Measurements from ENCODE around the gene ZSWIM6. TPM values are rescaled to one million over a fixed set of nuclear protein-coding genes. Genes with fewer than 3 reads are reported as not detected.

The ZSWIM6 gene
- total RNA-seq, 1 experiment from 2014 or later: 3.4 TPM

- no peaks in the 10 kb centered on the region for H3K9me3 ChIP-seq (ENCODE audit: low read length)
- no peaks in the 10 kb centered on the region for H4K20me1 ChIP-seq (ENCODE audit: low read length)
- BruUV-seq (replicated peaks): no TSS peak
- peak overlapping the region; percentile 91 for H3K27ac ChIP-seq (ENCODE audit: low read length)
- H3K79me2 ChIP-seq (ENCODE audit: low read length): no peaks in the 10 kb centered on the region
- no peak for ATAC-seq
- H3K4me1 ChIP-seq (ENCODE audit: insufficient read depth, low read length): peaks cover 56% of the 10 kb centered on the region
- CTCF ChIA-PET: no interaction called here
- intact Hi-C loops (cut with micrococcal nuclease): no loop called here
- H2AFZ ChIP-seq (ENCODE audit: low read length): no peak overlapping the region
- no peaks in the 10 kb centered on the region for H3K36me3 ChIP-seq (ENCODE audit: low read depth, low read length)
- DNase-seq: no peak
- POLR2A ChIA-PET (ENCODE audit: unreplicated experiment): interaction anchor here (1.4 kb wide), 1 partner anchor 20 kb away, joined by 6 read pairs; no protein-coding TSS in a partner anchor
- no peaks in the 10 kb centered on the region for H3K9me2 ChIP-seq (replicated peaks; ENCODE audit: low read length)
- peak overlapping the region; percentile 24 for H3K4me2 ChIP-seq (ENCODE audit: low read length)
- TF ChIP-seq EZH2phosphoT487 (IDR thresholded peaks at IDR 0.05; ENCODE audit: borderline replicate concordance, low read length) (no peak), EZH2 (IDR thresholded peaks at IDR 0.05; ENCODE audit: low read length, unreplicated experiment) (no peak)
- TF ChIP-seq, protein P1, sequence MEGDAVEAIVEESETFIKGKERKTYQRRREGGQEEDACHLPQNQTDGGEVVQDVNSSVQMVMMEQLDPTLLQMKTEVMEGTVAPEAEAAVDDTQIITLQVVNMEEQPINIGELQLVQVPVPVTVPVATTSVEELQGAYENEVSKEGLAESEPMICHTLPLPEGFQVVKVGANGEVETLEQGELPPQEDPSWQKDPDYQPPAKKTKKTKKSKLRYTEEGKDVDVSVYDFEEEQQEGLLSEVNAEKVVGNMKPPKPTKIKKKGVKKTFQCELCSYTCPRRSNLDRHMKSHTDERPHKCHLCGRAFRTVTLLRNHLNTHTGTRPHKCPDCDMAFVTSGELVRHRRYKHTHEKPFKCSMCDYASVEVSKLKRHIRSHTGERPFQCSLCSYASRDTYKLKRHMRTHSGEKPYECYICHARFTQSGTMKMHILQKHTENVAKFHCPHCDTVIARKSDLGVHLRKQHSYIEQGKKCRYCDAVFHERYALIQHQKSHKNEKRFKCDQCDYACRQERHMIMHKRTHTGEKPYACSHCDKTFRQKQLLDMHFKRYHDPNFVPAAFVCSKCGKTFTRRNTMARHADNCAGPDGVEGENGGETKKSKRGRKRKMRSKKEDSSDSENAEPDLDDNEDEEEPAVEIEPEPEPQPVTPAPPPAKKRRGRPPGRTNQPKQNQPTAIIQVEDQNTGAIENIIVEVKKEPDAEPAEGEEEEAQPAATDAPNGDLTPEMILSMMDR (conservative IDR thresholded peaks at IDR 0.05; ENCODE audit: low read depth, low read length): no peak
- H3K4me3 ChIP-seq (ENCODE audit: low read length): no peak overlapping the region
- H3K9ac ChIP-seq (ENCODE audit: low read length): peak overlapping the region; percentile 56; the same call in 1 of the 2 replicates
- H3F3A ChIP-seq (ENCODE audit: low read length, unreplicated experiment): peaks cover 8% of the 10 kb centered on the region
- no peaks in the 10 kb centered on the region for H3K27me3 ChIP-seq (ENCODE audit: low read length)
Measured at GRCh38 chr5:61311056-61311610, 20.9 kb upstream of the ZSWIM6 start.

GRCh38 chr5:61311836-61312808, 19.9 kb upstream of the ZSWIM6 start:
- H2AFZ ChIP-seq (ENCODE audit: low read length): no peak overlapping the region
- POLR2A ChIA-PET (ENCODE audit: unreplicated experiment): interaction anchor here (0.6 to 1.4 kb wide), 2 partner anchors 19 to 97 kb away, joined by 6 read pairs; no protein-coding TSS in a partner anchor

More at GRCh38 chr5:61311836-61312808, 19.9 kb upstream of the ZSWIM6 start:
- Histone ChIP-seq H4K20me1 (ENCODE audit: low read length) (no peaks in the 10 kb centered on the region), H3K27me3 (ENCODE audit: low read length) (no peaks in the 10 kb centered on the region), H3K4me3 (ENCODE audit: low read length) (peak overlapping the region; percentile 30; the same call in 1 of the 2 replicates), H3K9ac (ENCODE audit: low read length) (peak overlapping the region; percentile 56), H3K9me2 (replicated peaks; ENCODE audit: low read length) (no peaks in the 10 kb centered on the region), H3K9me3 (ENCODE audit: low read length) (no peaks in the 10 kb centered on the region), H3K4me2 (ENCODE audit: low read length) (peak overlapping the region; percentile 74), H3F3A (ENCODE audit: low read length, unreplicated experiment) (peaks cover 8% of the 10 kb centered on the region), H3K27ac (ENCODE audit: low read length) (peak overlapping the region; percentile 91), H3K4me1 (ENCODE audit: insufficient read depth, low read length) (peaks cover 50% of the 10 kb centered on the region), H3K36me3 (ENCODE audit: low read depth, low read length) (no peaks in the 10 kb centered on the region), H3K79me2 (ENCODE audit: low read length) (no peaks in the 10 kb centered on the region)
- DNase-seq (peak; percentile 95), ATAC-seq (peak; percentile 79)
- intact Hi-C loops (cut with micrococcal nuclease): loop anchor here (2.0 kb wide), 1 partner anchor 19 kb away; no protein-coding TSS in a partner anchor
- TF ChIP-seq, protein P1 (conservative IDR thresholded peaks at IDR 0.05; ENCODE audit: low read depth, low read length): no peak
- no peak for TF ChIP-seq EZH2 (IDR thresholded peaks at IDR 0.05; ENCODE audit: low read length, unreplicated experiment)
- TF ChIP-seq EZH2phosphoT487 (IDR thresholded peaks at IDR 0.05; ENCODE audit: borderline replicate concordance, low read length): no peak
- BruUV-seq (replicated peaks): no TSS peak
- CTCF ChIA-PET: interaction anchor here (0.6 to 1.3 kb wide), 3 partner anchors 8 to 353 kb away, joined by 3 read pairs; no protein-coding TSS in a partner anchor

Measured in PC-3 (cell line).